Activated CD8-positive, alpha-beta memory T cell treated with anti-CD3 and anti-CD28 coated beads for 1 hour (primary cell): ENCODE data around the gene GPN3.
"Not testable (repeated sequence)": the region's sequence is repeated elsewhere in the genome, so short reads cannot be mapped to it uniquely, and the experiment has no call there.

Source experiments
- DNase-seq, 2 donors: peaks; one replicate each; pipeline ENCODE4 v3.0.0-alpha.2; 2020; ENCODE audit warnings: low read depth in 1 of 2; ENCODE audit errors: extremely low read depth in 1 of 2

Gene GPN3

DNA sequence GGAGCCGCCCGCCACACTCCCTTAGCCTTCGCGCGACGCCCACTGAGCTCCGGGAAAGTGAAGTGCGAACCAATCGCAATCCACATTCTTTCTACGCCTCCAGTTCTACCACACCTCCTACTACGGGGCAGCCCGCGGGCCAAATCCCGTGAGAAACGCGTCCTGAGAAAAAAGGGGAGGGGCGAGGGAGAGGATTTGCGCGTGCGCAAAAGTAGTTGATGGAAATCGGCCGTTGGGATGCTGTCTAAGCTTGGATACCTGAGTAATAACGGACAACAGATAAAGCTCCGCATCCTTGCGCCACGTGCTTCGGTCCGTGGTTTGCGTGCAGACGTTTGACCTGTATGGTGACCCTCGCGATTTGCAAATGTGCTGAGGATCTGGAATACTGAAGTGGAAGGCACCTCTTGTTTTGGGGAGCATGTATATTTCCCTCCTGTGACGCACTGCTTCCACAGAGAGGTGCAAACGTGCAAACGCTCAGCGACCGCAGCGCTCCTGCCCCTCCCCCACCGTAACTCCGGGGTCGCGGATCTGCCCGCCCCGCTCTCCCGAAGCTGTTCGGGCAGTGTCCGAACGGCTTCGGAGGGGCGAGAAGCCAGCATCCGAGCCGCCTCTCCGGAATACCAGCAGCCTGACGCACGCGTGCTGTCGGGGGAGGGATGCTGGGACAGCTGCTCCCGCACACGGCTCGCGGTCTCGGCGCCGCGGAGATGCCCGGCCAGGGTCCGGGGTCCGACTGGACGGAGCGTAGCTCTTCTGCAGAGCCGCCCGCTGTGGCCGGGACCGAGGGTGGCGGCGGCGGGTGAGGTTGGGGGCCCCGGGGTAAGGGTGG is at the start of gene GPN3, which contains the start of gene FAM216A:
Gene GPN3 (minus strand): TSS at position 44 of the 835 bp plus-strand sequence. CDS start 54 bp downstream, outside the sequence.
Gene FAM216A (plus strand): TSS at position 632 of the 835 bp plus-strand sequence. CDS start 31 bp downstream, at position 663.
- peak; percentile 84 to 87 for DNase-seq

GRCh38 chr12:110516995-110517394 is 48.9 kb upstream of the GPN3 start:
- DNase-seq, result no peak

GRCh38 chr12:110514363-110514762 is 46.3 kb upstream of the GPN3 start:
- no peak for DNase-seq

DNA sequence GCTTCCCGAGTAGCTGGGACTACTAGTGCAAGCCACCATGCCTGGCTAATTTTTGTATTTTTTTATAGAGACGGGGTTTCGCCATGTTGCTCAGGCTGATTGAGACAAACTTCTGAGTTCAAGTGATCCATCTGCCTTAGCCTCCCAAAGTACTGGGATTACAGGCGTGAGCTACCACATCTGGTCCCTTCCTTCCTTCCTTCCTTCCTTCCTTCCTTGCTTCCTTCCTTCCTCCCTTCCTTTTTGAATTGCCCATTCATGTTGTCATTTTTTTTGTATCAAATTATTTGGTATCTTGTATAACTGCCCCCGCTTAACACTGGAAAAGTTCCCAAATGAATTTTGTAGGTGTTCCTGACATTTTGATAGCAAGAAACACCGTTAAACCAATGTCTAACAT is 45.8 kb upstream of the GPN3 start:
- no peak for DNase-seq

- DNase-seq, result no peak
Measured at GRCh38 chr12:110508071-110508586, 40.1 kb upstream of the GPN3 start.

DNA sequence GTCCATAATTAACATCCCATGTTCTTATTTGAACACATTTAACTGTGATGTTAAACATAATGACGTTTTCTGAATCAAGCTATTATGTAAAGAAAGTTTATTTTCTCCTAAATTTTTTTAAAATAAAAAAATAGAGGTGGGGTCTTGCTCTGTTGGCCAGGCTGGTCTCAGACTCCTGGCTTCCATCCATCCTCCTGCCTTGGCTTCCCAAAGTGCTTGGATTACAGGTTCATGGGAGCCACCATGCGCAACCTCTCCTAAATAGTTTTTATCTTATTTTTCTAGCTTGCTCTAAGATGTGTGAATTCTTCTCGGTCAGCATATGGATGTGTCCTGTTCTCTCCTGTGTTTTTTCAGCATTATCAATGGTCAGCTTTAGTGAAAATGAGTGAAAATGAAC is 37.3 kb upstream of the GPN3 start:
- DNase-seq, result no peak

DNA sequence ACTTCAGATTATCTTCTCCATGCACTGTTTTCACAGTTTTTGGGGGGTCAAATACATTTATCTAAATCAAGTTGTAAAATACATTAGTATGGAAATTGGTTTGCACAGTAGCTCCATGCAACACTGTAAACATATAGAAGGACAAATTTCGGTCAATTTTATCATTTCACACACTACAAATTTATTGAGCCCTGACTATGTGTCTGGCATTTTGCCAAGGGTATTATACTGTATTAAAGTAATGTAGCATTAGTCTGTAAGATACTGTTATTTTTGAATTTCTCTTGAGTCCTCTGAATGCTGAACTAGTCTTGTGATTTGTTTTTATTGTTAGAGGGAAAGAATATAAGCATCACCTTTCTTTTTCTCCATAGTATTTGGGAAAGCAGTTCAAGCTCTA is 35.4 kb upstream of the GPN3 start:
- no peak for DNase-seq

- peak; percentile 97 for DNase-seq
Measured at GRCh38 chr12:110501752-110502738, 34.0 kb upstream of the GPN3 start, which contains the start of the genes RAD9B and VPS29. TSS of gene RAD9B (plus strand) at chr12:110502331. CDS start at chr12:110502338, 7 bp downstream. TSS of gene VPS29 (minus strand) at chr12:110502111. CDS start at chr12:110502051, 60 bp downstream.

- DNase-seq, result no peak
Measured at GRCh38 chr12:110501399-110501751, 33.3 kb upstream of the GPN3 start.

- no peak for DNase-seq
Measured at GRCh38 chr12:110498984-110499706, 31.1 kb upstream of the GPN3 start.

GRCh38 chr12:110475426-110475825 is 7.4 kb upstream of the GPN3 start:
- DNase-seq, result no peak

- no peak for DNase-seq
Measured at GRCh38 chr12:110467847-110468213, 227 bp downstream of the GPN3 start.

DNA sequence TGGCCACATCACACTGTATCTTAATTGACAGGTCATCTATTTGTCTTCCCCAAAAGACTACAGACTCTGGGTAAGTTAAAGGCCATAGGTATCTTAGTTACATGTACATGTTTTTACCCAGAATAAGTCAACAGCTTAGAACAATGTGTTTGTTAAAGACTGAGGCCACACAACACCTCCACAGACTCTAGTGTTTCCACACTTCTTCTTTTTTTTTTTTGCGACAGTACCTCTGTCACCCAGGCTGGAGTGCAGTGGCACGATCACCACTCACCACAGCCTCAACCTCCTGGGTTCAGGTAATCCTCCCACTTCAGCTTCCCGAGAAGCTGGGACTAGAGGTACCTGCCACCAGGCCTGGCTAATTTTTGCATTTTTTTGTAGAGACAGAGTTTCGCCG is 1.3 kb downstream of the GPN3 start:
- DNase-seq, result no peak

- DNase-seq, result not testable (repeated sequence)
Measured at GRCh38 chr12:110465765-110466164, 2.3 kb downstream of the GPN3 start.

GRCh38 chr12:110465024-110465423 is 3.0 kb downstream of the GPN3 start:
- DNase-seq, result no peak

GRCh38 chr12:110461189-110461588 is 6.9 kb downstream of the GPN3 start:
- DNase-seq, result not testable (repeated sequence)

GRCh38 chr12:110458756-110459155 is 9.3 kb downstream of the GPN3 start:
- DNase-seq, result no peak

DNA sequence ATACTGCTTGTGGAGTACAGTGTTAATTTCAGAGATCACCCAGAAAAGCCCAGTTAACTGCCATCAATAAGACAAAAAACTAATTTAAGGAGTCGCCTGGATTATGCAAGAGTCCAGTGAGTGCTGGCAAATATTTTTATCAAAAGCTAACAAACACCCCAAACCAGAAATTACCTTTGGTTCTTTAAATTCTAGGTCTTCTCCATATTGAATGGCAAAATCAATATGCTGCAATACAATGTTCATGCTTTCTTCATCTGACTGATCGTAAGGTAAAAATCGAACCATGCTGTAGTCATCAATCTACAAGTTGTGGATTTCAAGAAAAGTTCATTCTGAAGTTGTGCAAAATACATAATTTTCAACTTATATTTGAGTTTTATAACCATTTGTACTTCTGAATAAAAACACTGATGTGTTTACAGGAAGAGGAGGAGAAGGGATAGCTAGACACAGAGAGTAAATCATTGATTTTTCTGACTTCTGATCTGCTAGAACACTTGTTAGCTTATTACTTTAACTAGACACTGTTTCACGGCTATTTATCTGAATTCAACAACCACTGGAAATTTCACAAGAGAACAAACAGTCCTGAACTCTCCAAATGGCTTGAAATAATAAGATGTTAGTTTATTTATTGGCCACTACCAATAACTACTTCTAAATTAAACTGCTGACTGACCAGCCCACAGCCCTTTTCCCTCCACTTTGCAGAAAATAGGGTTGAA is 14.3 kb downstream of the GPN3 start:
- DNase-seq, result no peak

- DNase-seq, result no peak
Measured at GRCh38 chr12:110451263-110451662, 16.8 kb downstream of the GPN3 start.
